ENCODE measurements around the gene RRP9.

The RRP9 gene

GRCh38 chr3:51946796-51947195 lies 5.1 kb upstream of the RRP9 start:
- TF ChIP-seq, protein P1, sequence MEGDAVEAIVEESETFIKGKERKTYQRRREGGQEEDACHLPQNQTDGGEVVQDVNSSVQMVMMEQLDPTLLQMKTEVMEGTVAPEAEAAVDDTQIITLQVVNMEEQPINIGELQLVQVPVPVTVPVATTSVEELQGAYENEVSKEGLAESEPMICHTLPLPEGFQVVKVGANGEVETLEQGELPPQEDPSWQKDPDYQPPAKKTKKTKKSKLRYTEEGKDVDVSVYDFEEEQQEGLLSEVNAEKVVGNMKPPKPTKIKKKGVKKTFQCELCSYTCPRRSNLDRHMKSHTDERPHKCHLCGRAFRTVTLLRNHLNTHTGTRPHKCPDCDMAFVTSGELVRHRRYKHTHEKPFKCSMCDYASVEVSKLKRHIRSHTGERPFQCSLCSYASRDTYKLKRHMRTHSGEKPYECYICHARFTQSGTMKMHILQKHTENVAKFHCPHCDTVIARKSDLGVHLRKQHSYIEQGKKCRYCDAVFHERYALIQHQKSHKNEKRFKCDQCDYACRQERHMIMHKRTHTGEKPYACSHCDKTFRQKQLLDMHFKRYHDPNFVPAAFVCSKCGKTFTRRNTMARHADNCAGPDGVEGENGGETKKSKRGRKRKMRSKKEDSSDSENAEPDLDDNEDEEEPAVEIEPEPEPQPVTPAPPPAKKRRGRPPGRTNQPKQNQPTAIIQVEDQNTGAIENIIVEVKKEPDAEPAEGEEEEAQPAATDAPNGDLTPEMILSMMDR (IDR thresholded peaks at IDR 0.05; ENCODE audit: low read depth, low read length): no peak
- Histone ChIP-seq H3K36me3 (no peaks in the 10 kb centered on the region), H3K4me1 (no peaks in the 10 kb centered on the region), H3K27me3 (no peaks in the 10 kb centered on the region), H3K4me3 (ENCODE audit: low read depth, low read length) (no peak overlapping the region), H3K9me3 (no peaks in the 10 kb centered on the region)
- no peak for DNase-seq

GRCh38 chr3:51945926-51946705 lies 4.4 kb upstream of the RRP9 start:
- Histone ChIP-seq H3K9me3 (no peaks in the 10 kb centered on the region), H3K27me3 (no peaks in the 10 kb centered on the region), H3K4me3 (ENCODE audit: low read depth, low read length) (no peak overlapping the region), H3K4me1 (no peaks in the 10 kb centered on the region), H3K36me3 (no peaks in the 10 kb centered on the region)
- TF ChIP-seq, protein P1 (IDR thresholded peaks at IDR 0.05; ENCODE audit: low read depth, low read length): no peak
- DNase-seq: no peak

DNA sequence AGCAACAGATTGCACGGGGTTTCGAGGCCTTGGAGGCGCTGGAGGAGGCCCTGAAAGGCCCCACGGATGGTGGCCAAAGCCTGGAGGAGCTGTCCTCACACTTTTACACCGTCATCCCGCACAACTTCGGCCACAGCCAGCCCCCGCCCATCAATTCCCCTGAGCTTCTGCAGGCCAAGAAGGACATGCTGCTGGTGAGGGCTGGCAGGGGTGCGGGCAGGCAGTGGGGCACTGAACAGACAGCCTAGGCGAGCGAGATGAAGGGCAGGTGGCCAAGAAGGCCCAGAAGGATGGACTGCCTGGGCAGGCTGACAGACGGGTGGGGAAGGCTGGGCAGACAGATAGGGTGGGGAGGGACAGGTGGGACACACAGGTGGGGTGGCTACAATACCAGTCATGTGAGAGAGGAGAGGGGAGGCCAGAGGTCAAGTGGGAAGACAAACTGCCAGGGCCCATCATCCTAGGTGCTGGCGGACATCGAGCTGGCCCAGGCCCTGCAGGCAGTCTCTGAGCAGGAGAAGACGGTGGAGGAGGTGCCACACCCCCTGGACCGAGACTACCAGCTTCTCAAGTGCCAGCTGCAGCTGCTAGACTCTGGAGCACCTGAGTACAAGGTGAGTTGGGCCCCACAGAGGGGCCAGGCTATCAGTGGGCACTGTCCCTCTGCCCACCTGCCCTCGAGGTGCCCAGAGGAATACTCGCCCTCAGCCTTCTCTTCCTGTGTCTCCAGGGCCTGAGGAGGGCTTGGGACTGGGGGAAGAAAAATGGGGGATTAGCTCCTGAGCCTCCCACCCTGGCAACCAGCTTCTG lies 3.5 kb upstream of the RRP9 start:
- no peaks in the 10 kb centered on the region for H3K4me1 ChIP-seq
- H3K36me3 ChIP-seq: no peaks in the 10 kb centered on the region
- no peak for DNase-seq
- TF ChIP-seq, protein P1 (IDR thresholded peaks at IDR 0.05; ENCODE audit: low read depth, low read length): no peak
- no peaks in the 10 kb centered on the region for H3K9me3 ChIP-seq
- no peak overlapping the region for H3K4me3 ChIP-seq (ENCODE audit: low read depth, low read length)
- no peaks in the 10 kb centered on the region for H3K27me3 ChIP-seq

DNA sequence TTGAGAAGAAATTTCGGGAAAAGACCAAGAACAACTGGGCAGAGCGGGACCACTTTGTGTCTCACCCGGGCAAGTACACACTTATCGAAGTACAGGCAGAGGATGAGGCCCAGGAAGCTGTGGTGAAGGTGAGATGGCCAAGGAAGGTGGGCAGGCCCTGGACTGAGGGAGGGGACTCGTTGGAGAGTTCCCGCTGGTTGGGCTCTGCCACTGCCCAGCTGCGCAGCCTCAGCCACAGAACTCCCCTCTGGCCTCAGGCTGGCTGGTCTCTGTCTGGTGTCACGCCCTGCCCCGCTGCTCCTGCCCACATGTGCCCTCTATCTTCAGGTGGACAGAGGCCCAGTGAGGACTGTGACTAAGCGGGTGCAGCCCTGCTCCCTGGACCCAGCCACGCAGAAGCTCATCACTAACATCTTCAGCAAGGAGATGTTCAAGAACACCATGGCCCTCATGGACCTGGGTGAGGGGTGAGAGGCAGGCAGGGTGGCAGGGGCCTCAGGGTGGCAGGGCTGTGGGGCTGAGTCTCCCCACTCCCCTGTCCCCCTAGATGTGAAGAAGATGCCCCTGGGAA lies 2.8 kb upstream of the RRP9 start:
- TF ChIP-seq, protein P1 (IDR thresholded peaks at IDR 0.05; ENCODE audit: low read depth, low read length): no peak
- Histone ChIP-seq H3K9me3 (no peaks in the 10 kb centered on the region), H3K36me3 (no peaks in the 10 kb centered on the region), H3K27me3 (no peaks in the 10 kb centered on the region), H3K4me1 (no peaks in the 10 kb centered on the region; the same call in 1 of the 2 replicates), H3K4me3 (ENCODE audit: low read depth, low read length) (no peak overlapping the region)
- no peak for DNase-seq

DNA sequence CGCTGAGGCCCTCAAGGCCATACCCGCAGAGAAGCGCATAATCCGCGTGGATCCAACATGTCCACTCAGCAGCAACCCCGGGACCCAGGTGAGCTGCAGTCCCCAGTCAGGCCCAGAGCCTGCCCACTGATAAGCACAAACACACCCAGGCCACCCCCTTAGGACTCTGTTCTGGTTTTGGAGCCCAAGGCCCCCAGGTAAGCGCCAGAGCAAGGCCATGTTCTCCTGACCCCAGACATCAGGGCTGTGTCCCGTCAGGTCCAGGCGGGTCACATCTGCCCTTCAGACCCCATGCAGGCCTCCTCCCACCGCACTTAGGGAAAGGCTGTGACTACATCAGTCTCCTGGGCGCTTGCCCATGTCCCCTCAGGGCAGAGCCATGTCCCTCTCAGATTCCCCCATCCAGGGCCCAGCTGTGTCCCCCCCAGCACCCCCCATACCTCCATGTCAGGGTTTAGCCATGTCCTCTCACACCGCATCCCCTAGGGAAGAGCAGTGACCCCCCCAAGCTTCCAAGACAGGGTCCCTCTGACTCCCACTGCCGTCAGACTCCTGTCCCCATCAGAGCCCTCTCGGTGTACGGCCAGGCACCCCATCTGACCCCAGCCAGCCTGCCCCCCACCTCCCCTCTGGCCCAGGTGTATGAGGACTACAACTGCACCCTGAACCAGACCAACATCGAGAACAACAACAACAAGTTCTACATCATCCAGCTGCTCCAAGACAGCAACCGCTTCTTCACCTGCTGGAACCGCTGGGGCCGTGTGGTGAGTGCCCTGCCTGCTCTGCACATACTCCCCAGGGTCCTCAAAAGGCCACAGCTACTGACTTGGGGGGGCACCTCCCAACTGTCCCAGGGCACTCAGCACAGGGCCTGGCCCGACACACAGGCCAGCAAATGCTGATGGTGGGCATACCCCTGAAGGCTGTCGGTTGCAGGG lies 2.0 kb upstream of the RRP9 start:
- Histone ChIP-seq H3K4me3 (ENCODE audit: low read depth, low read length) (no peak overlapping the region), H3K4me1 (no peaks in the 10 kb centered on the region; the same call in 1 of the 2 replicates), H3K27me3 (no peaks in the 10 kb centered on the region), H3K36me3 (peaks cover 3% of the 10 kb centered on the region; the same call in 1 of the 2 replicates), H3K9me3 (no peaks in the 10 kb centered on the region)
- TF ChIP-seq, protein P1 (IDR thresholded peaks at IDR 0.05; ENCODE audit: low read depth, low read length): no peak
- DNase-seq: no peak

All from BE2C (cell line).